ENCODE data around the gene IPO9. TPM values are rescaled to one million over a fixed set of nuclear protein-coding genes. Genes with fewer than 3 reads are reported as not detected.
A peak's percentile ranks its signal among the peaks of the same experiment; 100 is the strongest.

The IPO9 gene
- total RNA-seq, 2 donors from 2014 or later = 10.7 to 15.6 TPM

GRCh38 chr1:201905234-201905890 lies 76.4 kb downstream of the IPO9 start:
- TF ChIP-seq CTCF (IDR thresholded peaks at IDR 0.05) = no peak
- DNase-seq (ENCODE audit: low spot score) = no peak
- peak overlapping the region; percentile 80 to 86 for H3K27ac ChIP-seq
- H3K4me1 ChIP-seq = peaks cover 0 to 50% of the 10 kb centered on the region in 2 donors
- H3K4me3 ChIP-seq = no peak overlapping the region
- H3K36me3 ChIP-seq = no peaks in the 10 kb centered on the region
- H3K9me3 ChIP-seq = no peaks in the 10 kb centered on the region
- no peaks in the 10 kb centered on the region for H3K27me3 ChIP-seq

GRCh38 chr1:201906336-201906735 lies 77.4 kb downstream of the IPO9 start:
- H3K27ac ChIP-seq = peak overlapping the region; percentile 53 to 86
- H3K9me3 ChIP-seq = no peaks in the 10 kb centered on the region
- DNase-seq (ENCODE audit: low spot score) = no peak
- H3K36me3 ChIP-seq = no peaks in the 10 kb centered on the region
- H3K4me1 ChIP-seq = peaks cover 0 to 50% of the 10 kb centered on the region in 2 donors
- no peak for TF ChIP-seq CTCF (IDR thresholded peaks at IDR 0.05)
- H3K4me3 ChIP-seq = no peak overlapping the region
- no peaks in the 10 kb centered on the region for H3K27me3 ChIP-seq

- DNase-seq (ENCODE audit: low spot score) = no peak
- Histone ChIP-seq H3K9me3 (no peaks in the 10 kb centered on the region), H3K27ac (peak overlapping the region in 1 of 2 donors; percentile 86), H3K4me1 (peaks cover 0 to 50% of the 10 kb centered on the region in 2 donors), H3K27me3 (no peaks in the 10 kb centered on the region), H3K36me3 (no peaks in the 10 kb centered on the region), H3K4me3 (no peak overlapping the region)
- no peak for TF ChIP-seq CTCF (IDR thresholded peaks at IDR 0.05)
Observed at GRCh38 chr1:201907621-201908020, 78.7 kb downstream of the IPO9 start.

- no peaks in the 10 kb centered on the region for H3K36me3 ChIP-seq
- DNase-seq (ENCODE audit: low spot score) = no peak
- no peak for TF ChIP-seq CTCF (IDR thresholded peaks at IDR 0.05)
- no peaks in the 10 kb centered on the region for H3K9me3 ChIP-seq
- H3K27ac ChIP-seq = peak overlapping the region in 1 of 2 donors; percentile 29
- peaks cover 0 to 23% of the 10 kb centered on the region in 2 donors for H3K4me1 ChIP-seq
- H3K27me3 ChIP-seq = no peaks in the 10 kb centered on the region
- no peak overlapping the region for H3K4me3 ChIP-seq
Observed at GRCh38 chr1:201911826-201912571, 83.0 kb downstream of the IPO9 start.

GRCh38 chr1:201912832-201913231 lies 83.9 kb downstream of the IPO9 start:
- DNase-seq (ENCODE audit: low spot score) = no peak
- TF ChIP-seq CTCF (IDR thresholded peaks at IDR 0.05) = no peak
- Histone ChIP-seq H3K4me3 (no peak overlapping the region), H3K27ac (peak overlapping the region in 1 of 2 donors; percentile 79), H3K36me3 (no peaks in the 10 kb centered on the region), H3K9me3 (no peaks in the 10 kb centered on the region), H3K27me3 (no peaks in the 10 kb centered on the region), H3K4me1 (peaks cover 0 to 23% of the 10 kb centered on the region in 2 donors)
